ENCODE measurements around the gene BICD1.

GRCh38 chr12:32400866-32401265 lies 294.2 kb downstream of the BICD1 start:
- TF ChIP-seq CTCF (IDR thresholded peaks at IDR 0.05; ENCODE audit: low read depth, low read length, missing input control), result no peak
- no peak for TF ChIP-seq TAF1 (conservative IDR thresholded peaks at IDR 0.05)
- TF ChIP-seq JUND (IDR thresholded peaks at IDR 0.05), result no peak
- no peak for TF ChIP-seq FOXA1 (IDR thresholded peaks at IDR 0.05)
- TF ChIP-seq RAD21 (IDR thresholded peaks at IDR 0.05), result no peak
- TF ChIP-seq EGR1 (IDR thresholded peaks at IDR 0.05; ENCODE audit: low read depth in 2 of 2), result no peak
- no peak for TF ChIP-seq YY1 (IDR thresholded peaks at IDR 0.05)
- no peak for TF ChIP-seq ATF3 (IDR thresholded peaks at IDR 0.05)
